Measurements from ENCODE around the gene PPIL4. TPM values are rescaled to one million over a fixed set of nuclear protein-coding genes. Genes with fewer than 3 reads are reported as not detected.

Gene PPIL4
- total RNA-seq, 4 donors from 2014 or later, result 21.3 to 38.3 (median 31.4) TPM

DNA sequence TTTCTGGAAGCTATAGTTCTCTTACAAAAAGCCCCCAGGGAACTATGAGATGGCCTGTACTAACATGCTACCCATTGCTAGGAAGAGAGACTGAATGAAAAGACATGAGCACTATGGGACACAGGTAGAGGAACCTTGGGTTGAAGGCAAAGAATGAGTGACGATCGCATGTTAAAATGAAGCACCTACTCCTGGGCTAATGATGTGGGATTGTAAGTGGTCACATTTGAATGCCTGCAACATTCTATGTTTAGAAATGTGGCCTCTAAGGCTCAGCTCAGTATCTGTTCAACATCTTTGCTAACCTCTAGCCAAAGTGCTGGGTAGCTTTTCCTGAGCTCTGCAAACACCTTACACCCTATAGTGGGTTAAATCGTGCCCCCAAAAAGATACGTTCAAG is 55.9 kb downstream of the PPIL4 start:
- TF ChIP-seq, protein P1, sequence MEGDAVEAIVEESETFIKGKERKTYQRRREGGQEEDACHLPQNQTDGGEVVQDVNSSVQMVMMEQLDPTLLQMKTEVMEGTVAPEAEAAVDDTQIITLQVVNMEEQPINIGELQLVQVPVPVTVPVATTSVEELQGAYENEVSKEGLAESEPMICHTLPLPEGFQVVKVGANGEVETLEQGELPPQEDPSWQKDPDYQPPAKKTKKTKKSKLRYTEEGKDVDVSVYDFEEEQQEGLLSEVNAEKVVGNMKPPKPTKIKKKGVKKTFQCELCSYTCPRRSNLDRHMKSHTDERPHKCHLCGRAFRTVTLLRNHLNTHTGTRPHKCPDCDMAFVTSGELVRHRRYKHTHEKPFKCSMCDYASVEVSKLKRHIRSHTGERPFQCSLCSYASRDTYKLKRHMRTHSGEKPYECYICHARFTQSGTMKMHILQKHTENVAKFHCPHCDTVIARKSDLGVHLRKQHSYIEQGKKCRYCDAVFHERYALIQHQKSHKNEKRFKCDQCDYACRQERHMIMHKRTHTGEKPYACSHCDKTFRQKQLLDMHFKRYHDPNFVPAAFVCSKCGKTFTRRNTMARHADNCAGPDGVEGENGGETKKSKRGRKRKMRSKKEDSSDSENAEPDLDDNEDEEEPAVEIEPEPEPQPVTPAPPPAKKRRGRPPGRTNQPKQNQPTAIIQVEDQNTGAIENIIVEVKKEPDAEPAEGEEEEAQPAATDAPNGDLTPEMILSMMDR (IDR thresholded peaks at IDR 0.05; ENCODE audit: low read depth), result no peak

DNA sequence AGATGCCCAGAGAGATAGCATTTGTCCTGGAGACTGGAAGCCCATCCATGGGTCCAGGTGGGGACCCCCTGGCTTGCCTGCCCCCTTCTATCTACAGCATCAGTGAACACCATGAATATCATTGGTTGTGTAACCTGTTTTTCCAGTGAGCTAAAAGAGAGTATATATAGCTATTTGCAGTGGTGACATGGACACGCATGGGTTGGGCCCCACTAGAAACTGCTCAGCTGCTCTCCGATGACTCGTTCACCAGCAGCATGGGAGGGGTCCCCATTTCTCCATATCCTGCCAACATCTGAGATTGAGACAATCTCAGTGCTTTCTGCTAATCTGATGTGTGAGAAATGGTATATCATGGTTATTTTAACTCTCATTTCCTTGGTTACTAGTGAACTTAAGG is 57.0 kb downstream of the PPIL4 start:
- TF ChIP-seq, protein P1 (IDR thresholded peaks at IDR 0.05; ENCODE audit: low read depth), result no peak

DNA sequence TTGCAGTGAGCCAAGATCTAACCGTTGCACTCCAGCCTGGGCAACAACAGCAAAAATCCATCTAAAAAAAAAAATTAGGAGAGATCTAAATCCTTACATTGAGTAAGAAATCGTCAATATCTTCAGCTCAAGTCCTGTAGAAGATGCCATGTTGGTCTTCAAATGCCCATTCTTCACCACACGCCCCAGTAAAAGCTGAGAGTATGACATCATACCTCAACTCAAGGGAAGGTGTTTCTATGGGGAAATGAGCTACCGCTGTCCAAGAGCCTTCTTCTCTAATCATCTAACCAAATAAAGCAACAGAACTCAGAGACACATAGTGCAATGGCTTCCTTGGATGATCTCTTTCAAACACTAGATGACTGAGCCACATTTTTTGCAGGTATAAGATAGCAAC is 58.5 kb downstream of the PPIL4 start:
- TF ChIP-seq, protein P1 (IDR thresholded peaks at IDR 0.05; ENCODE audit: low read depth), result no peak

DNA sequence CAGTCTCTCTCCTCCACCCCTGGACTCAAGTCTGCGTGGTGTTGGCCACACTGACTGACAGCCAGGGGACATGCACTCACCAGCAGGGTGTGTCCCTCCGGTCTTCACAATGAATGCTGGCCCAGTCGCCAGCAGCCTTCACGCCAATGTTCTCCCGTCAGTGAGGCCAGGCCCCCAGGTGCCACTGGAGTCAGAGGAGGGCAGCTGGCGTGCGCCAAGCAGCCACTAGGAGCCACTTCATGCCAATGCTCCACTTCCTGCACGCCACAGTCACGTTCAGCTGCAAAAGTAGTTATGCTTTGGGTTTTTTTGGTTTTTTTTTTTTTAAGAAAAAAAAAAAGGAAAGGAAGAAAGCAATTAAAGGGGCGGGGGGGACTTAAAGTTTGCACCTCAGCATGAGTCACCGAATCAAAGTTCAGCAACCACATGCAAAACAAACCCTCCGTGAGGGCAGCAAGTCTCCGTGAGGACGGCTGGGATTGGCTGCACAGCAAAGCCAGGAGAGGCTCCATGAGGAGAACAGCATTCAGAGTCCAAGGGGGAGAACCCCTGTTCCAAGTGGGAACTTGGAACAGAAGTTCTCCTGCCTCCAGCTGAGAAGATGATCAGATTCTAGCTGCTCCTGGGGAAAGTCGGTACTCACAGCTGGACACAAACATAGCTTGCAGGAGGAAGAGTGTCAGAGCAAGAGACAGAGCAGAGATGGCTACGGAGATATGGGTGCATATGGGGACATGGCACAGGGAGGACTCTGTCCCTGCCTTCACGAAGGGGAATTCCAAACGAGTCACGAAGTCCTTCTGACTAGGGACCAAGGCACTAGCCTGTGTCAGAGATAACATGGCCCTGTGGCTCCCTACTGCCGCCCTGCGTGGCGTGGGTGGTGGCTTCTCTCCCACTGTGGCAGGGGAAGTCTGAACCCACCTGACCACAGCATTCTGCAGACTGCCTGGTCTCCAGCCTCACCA is 60.8 kb downstream of the PPIL4 start, which contains the start of gene ZC3H12D:
TSS of gene ZC3H12D (minus strand) at position 282 of the 968 bp plus-strand sequence. CDS start 10,471 bp downstream, outside the sequence.
- TF ChIP-seq, protein P1 (IDR thresholded peaks at IDR 0.05; ENCODE audit: low read depth), result no peak

DNA sequence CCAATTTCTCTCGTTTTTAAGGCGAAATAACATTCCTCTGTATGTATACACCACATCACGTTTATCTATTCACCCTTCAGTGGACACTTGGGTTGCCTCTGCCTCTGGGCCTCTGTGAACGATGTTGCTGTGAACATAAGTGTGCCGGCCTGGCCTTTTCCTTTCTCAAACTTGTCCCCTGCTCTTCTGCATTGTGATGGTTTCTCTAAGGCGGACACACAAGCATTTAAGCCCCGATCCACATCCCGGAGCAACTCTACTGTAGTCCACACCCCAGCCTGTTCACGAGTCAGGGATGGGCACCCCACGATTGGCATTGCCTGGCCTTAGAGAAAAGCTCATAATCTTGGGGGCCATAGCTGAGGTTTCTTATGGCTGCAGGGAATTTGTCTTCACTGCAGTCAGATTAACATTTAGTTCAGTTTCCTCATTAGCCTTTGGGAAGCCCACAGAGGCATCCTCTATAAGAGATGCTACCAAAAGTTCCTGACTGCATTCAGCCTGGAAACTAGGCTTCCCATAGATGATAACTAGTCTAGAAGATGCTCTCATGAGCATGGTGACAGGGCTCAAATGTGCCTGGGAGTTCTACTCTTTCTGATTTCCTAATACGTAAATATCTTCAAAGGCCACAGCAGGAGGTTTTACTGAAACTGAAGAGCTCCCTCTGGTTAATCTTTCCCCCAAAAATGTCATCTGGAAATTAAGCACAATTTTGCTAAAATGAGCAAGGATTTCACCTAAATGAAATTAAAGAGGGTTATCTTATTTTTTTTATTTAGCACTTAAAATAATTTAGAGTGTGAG is 61.8 kb downstream of the PPIL4 start:
- TF ChIP-seq, protein P1 (IDR thresholded peaks at IDR 0.05; ENCODE audit: low read depth), result no peak

DNA sequence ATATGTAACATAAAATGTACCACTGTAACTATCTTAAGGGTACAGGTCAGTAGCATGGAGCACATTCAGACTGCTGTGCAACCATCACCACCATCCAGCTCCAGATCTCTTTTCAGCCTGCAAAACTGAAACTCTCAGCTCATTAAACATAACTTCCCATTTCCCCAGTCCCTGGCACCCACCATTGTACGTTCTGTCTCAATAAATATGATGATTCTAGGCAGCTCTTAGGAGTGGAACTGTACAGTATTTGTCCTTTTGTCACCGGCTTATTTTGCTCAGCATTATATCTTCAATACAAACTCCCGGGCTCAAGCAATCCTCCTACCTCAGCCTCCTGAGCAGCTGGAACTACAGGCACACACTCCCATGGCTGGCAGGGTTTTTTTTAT is 62.5 kb downstream of the PPIL4 start:
- TF ChIP-seq, protein P1 (IDR thresholded peaks at IDR 0.05; ENCODE audit: low read depth), result no peak
